ENCODE results near the gene TAS2R20. TPM values are rescaled to one million over a fixed set of nuclear protein-coding genes. Genes with fewer than 3 reads are reported as not detected.
"Not testable (repeated sequence)": the region's sequence is repeated elsewhere in the genome, so short reads cannot be mapped to it uniquely, and the experiment has no call there.

TAS2R20 gene
- 1 to 10 TPM; 1.8 to 5.8 TPM for total RNA-seq

GRCh38 chr12:10998204-10998603 lies at the start of gene TAS2R20:
Gene TAS2R20, minus strand, starts transcription at chr12:10998304. Its CDS starts 429 bp downstream, at chr12:10997875.
- Histone ChIP-seq H3K9me3 (no peaks in the 10 kb centered on the region), H3K4me3 (no peak within 1 kb of the TSS), H3K27ac (no peak within 1 kb of the TSS), H3K36me3 (no peaks in the 10 kb centered on the region), H3K27me3 (replicated peaks; ENCODE audit: insufficient read depth) (no peaks in the 10 kb centered on the region), H3K4me1 (ENCODE audit: control insufficient read depth in 1 of 2, low read depth in 2 of 2) (no peaks in the 10 kb centered on the region)
- ATAC-seq (ENCODE audit: insufficient number of reproducible peaks, low FRiP score, low read depth) (no peak), DNase-seq (ENCODE audit: low spot score) (no peak)
- no peak for TF ChIP-seq CTCF (IDR thresholded peaks at IDR 0.05)

GRCh38 chr12:11041366-11041765 lies 43.3 kb upstream of the TAS2R20 start:
- not testable (repeated sequence) for H3K9me3 ChIP-seq; H3K27me3 ChIP-seq (replicated peaks; ENCODE audit: insufficient read depth); H3K36me3 ChIP-seq; DNase-seq (ENCODE audit: low spot score); H3K4me1 ChIP-seq (ENCODE audit: control insufficient read depth in 1 of 2, low read depth in 2 of 2); ATAC-seq (ENCODE audit: insufficient number of reproducible peaks, low FRiP score, low read depth); H3K27ac ChIP-seq; H3K4me3 ChIP-seq

- H3K27ac ChIP-seq, result no peak overlapping the region
- no peaks in the 10 kb centered on the region for H3K36me3 ChIP-seq
- H3K4me1 ChIP-seq (ENCODE audit: control insufficient read depth in 1 of 2, low read depth in 2 of 2), result no peaks in the 10 kb centered on the region
- no peak for TF ChIP-seq CTCF (IDR thresholded peaks at IDR 0.05)
- H3K4me3 ChIP-seq, result no peak overlapping the region
- no peaks in the 10 kb centered on the region for H3K9me3 ChIP-seq
- no peaks in the 10 kb centered on the region for H3K27me3 ChIP-seq (replicated peaks; ENCODE audit: insufficient read depth)
- DNase-seq (ENCODE audit: low spot score), result no peak
- no peak for ATAC-seq (ENCODE audit: insufficient number of reproducible peaks, low FRiP score, low read depth)
Measured at GRCh38 chr12:11040162-11040561, 42.1 kb upstream of the TAS2R20 start.

- no peak for TF ChIP-seq CTCF (IDR thresholded peaks at IDR 0.05)
- Histone ChIP-seq H3K27ac (no peak overlapping the region), H3K9me3 (no peaks in the 10 kb centered on the region), H3K36me3 (no peaks in the 10 kb centered on the region), H3K4me1 (ENCODE audit: control insufficient read depth in 1 of 2, low read depth in 2 of 2) (no peaks in the 10 kb centered on the region), H3K4me3 (no peak overlapping the region), H3K27me3 (replicated peaks; ENCODE audit: insufficient read depth) (no peaks in the 10 kb centered on the region)
- ATAC-seq (ENCODE audit: insufficient number of reproducible peaks, low FRiP score, low read depth) (no peak), DNase-seq (ENCODE audit: low spot score) (no peak)
Measured at GRCh38 chr12:11039171-11039570, 41.1 kb upstream of the TAS2R20 start.

GRCh38 chr12:11033959-11034358 lies 35.9 kb upstream of the TAS2R20 start:
- not testable (repeated sequence) for H3K36me3 ChIP-seq; H3K27me3 ChIP-seq (replicated peaks; ENCODE audit: insufficient read depth); H3K9me3 ChIP-seq; DNase-seq (ENCODE audit: low spot score); H3K4me1 ChIP-seq (ENCODE audit: control insufficient read depth in 1 of 2, low read depth in 2 of 2); H3K4me3 ChIP-seq; H3K27ac ChIP-seq; ATAC-seq (ENCODE audit: insufficient number of reproducible peaks, low FRiP score, low read depth)

GRCh38 chr12:11031307-11031706 lies 33.2 kb upstream of the TAS2R20 start, which contains the start of gene TAS2R31:
Gene TAS2R31, minus strand, starts transcription at chr12:11031407. Its CDS starts 72 bp downstream, at chr12:11031335.
- Histone ChIP-seq H3K27ac (no peak within 1 kb of the TSS), H3K4me3 (no peak within 1 kb of the TSS), H3K36me3 (peaks cover 5% of the 10 kb centered on the region), H3K9me3 (no peaks in the 10 kb centered on the region), H3K4me1 (ENCODE audit: control insufficient read depth in 1 of 2, low read depth in 2 of 2) (no peaks in the 10 kb centered on the region), H3K27me3 (replicated peaks; ENCODE audit: insufficient read depth) (no peaks in the 10 kb centered on the region)
- DNase-seq (ENCODE audit: low spot score) (no peak), ATAC-seq (ENCODE audit: insufficient number of reproducible peaks, low FRiP score, low read depth) (no peak)
- TF ChIP-seq CTCF (IDR thresholded peaks at IDR 0.05), result no peak
